ENCODE data around the gene MYO3B. TPM values are rescaled to one million over a fixed set of nuclear protein-coding genes. Genes with fewer than 3 reads are reported as not detected.

Gene MYO3B
- total and polyA plus RNA-seq, 12 donors, result 0.04 to 0.11 (median 0.06) TPM; not detected in 8

GRCh38 chr2:170505631-170506275 lies 327.8 kb downstream of the MYO3B start:
- TF ChIP-seq POLR2A (IDR thresholded peaks at IDR 0.05) (no peak), CTCF (IDR thresholded peaks at IDR 0.05) (no peak)
- H3K9me3 ChIP-seq (replicated peaks in 1 of 3), result no peaks in the 10 kb centered on the region
- peaks cover 0 to 5% of the 10 kb centered on the region in 2 donors for H3K4me1 ChIP-seq (replicated peaks in 1 of 2)
- WGBS, 4 donors, result 40 to 48% (median 46%) methylated on average over 5 to 6 of the region's 6 CpGs
- peaks cover 5% of the 10 kb centered on the region for H3K27me3 ChIP-seq
- H3K4me3 ChIP-seq, result no peak overlapping the region
- H3K36me3 ChIP-seq (replicated peaks in 1 of 2), result no peaks in the 10 kb centered on the region
- H3K27ac ChIP-seq, result no peak overlapping the region
- peak in 5 of 7 donors; percentile 14 to 57 (median 17) for DNase-seq
- intact Hi-C loops (cut with DNase I), result no loop called here

GRCh38 chr2:170509452-170510193 lies 331.7 kb downstream of the MYO3B start:
- no peak for TF ChIP-seq POLR2A (IDR thresholded peaks at IDR 0.05)
- TF ChIP-seq CTCF (IDR thresholded peaks at IDR 0.05), result no peak
- Histone ChIP-seq H3K4me3 (no peak overlapping the region), H3K27me3 (peaks cover 5% of the 10 kb centered on the region), H3K4me1 (replicated peaks in 1 of 2) (peaks cover 0 to 5% of the 10 kb centered on the region in 2 donors), H3K27ac (no peak overlapping the region), H3K36me3 (replicated peaks in 1 of 2) (no peaks in the 10 kb centered on the region), H3K9me3 (replicated peaks in 1 of 3) (no peaks in the 10 kb centered on the region)
- 66 to 93% (median 74%) methylated on average over 8 of the region's 8 CpGs for WGBS, 4 donors
- intact Hi-C loops (cut with DNase I), result no loop called here
- DNase-seq, result no peak

- Histone ChIP-seq H3K4me3 (no peak overlapping the region), H3K36me3 (replicated peaks in 1 of 2) (no peaks in the 10 kb centered on the region), H3K4me1 (replicated peaks in 1 of 2) (no peaks in the 10 kb centered on the region), H3K27me3 (peaks cover 5% of the 10 kb centered on the region), H3K9me3 (replicated peaks in 1 of 3) (no peaks in the 10 kb centered on the region), H3K27ac (no peak overlapping the region)
- WGBS, 4 donors, result 58 to 100% (median 67%) methylated on average over 1 to 2 of the region's 2 CpGs
- intact Hi-C loops (cut with DNase I), result no loop called here
- no peak for TF ChIP-seq CTCF (IDR thresholded peaks at IDR 0.05)
- TF ChIP-seq POLR2A (IDR thresholded peaks at IDR 0.05), result no peak
- no peak for DNase-seq
Measured at GRCh38 chr2:170512266-170512665, 334.3 kb downstream of the MYO3B start.

- H3K27ac ChIP-seq, result no peak overlapping the region
- intact Hi-C loops (cut with DNase I), result no loop called here
- WGBS, 4 donors, result 28 to 47% (median 40%) methylated on average over 5 of the region's 5 CpGs
- H3K4me3 ChIP-seq, result no peak overlapping the region
- no peaks in the 10 kb centered on the region for H3K4me1 ChIP-seq (replicated peaks in 1 of 2)
- DNase-seq, result no peak
- H3K9me3 ChIP-seq (replicated peaks in 1 of 3), result no peaks in the 10 kb centered on the region
- H3K27me3 ChIP-seq, result no peaks in the 10 kb centered on the region
- TF ChIP-seq CTCF (IDR thresholded peaks at IDR 0.05), result no peak
- H3K36me3 ChIP-seq (replicated peaks in 1 of 2), result no peaks in the 10 kb centered on the region
Measured at GRCh38 chr2:170514140-170514539, 336.2 kb downstream of the MYO3B start.
